Measurements from ENCODE around the gene CHST4. TPM values are rescaled to one million over a fixed set of nuclear protein-coding genes. Genes with fewer than 3 reads are reported as not detected.
A peak's percentile ranks its signal among the peaks of the same experiment; 100 is the strongest.
"Not testable (repeated sequence)": the region's sequence is repeated elsewhere in the genome, so short reads cannot be mapped to it uniquely, and the experiment has no call there.

The CHST4 gene
- total RNA-seq, 1 donor from 2014 or later = not detected

GRCh38 chr16:71532366-71532765 is 6.1 kb downstream of the CHST4 start:
- no peak for DNase-seq (ENCODE audit: low spot score)
- Mint-ChIP-seq H3K27me3 (ENCODE audit: insufficient read depth) (peaks cover 2% of the 10 kb centered on the region), H3K4me3 (no peak overlapping the region), H3K27ac (no peak overlapping the region), H3K36me3 (ENCODE audit: low read depth) (no peaks in the 10 kb centered on the region), H3K4me1 (ENCODE audit: low read depth) (no peaks in the 10 kb centered on the region), H3K9me3 (no peaks in the 10 kb centered on the region)
- intact Hi-C loops (cut with micrococcal nuclease) = no loop called here

GRCh38 chr16:71536752-71537499 is 10.7 kb downstream of the CHST4 start:
- DNase-seq (ENCODE audit: low spot score) = no peak
- Mint-ChIP-seq H3K9me3 (no peaks in the 10 kb centered on the region), H3K27ac (no peak overlapping the region), H3K27me3 (ENCODE audit: insufficient read depth) (peaks cover 6% of the 10 kb centered on the region), H3K4me1 (ENCODE audit: low read depth) (no peaks in the 10 kb centered on the region), H3K36me3 (ENCODE audit: low read depth) (no peaks in the 10 kb centered on the region), H3K4me3 (no peak overlapping the region)
- intact Hi-C loops (cut with micrococcal nuclease) = loop anchor here (1.0 kb wide), 1 partner anchor 125 kb away; no protein-coding TSS in a partner anchor

GRCh38 chr16:71537643-71538042 is 11.4 kb downstream of the CHST4 start:
- no peaks in the 10 kb centered on the region for H3K9me3 Mint-ChIP-seq
- DNase-seq (ENCODE audit: low spot score) = peak; percentile 5
- no peaks in the 10 kb centered on the region for H3K36me3 Mint-ChIP-seq (ENCODE audit: low read depth)
- peaks cover 6% of the 10 kb centered on the region for H3K27me3 Mint-ChIP-seq (ENCODE audit: insufficient read depth)
- H3K4me3 Mint-ChIP-seq = no peak overlapping the region
- H3K4me1 Mint-ChIP-seq (ENCODE audit: low read depth) = peaks cover 4% of the 10 kb centered on the region
- H3K27ac Mint-ChIP-seq = no peak overlapping the region
- intact Hi-C loops (cut with micrococcal nuclease) = loop anchor here (1.0 kb wide), 1 partner anchor 125 kb away; no protein-coding TSS in a partner anchor

GRCh38 chr16:71542377-71542776 is 16.2 kb downstream of the CHST4 start:
- Mint-ChIP-seq H3K27me3 (ENCODE audit: insufficient read depth) (peaks cover 6% of the 10 kb centered on the region), H3K36me3 (ENCODE audit: low read depth) (no peaks in the 10 kb centered on the region), H3K27ac (no peak overlapping the region), H3K4me1 (ENCODE audit: low read depth) (peaks cover 4% of the 10 kb centered on the region), H3K9me3 (no peaks in the 10 kb centered on the region), H3K4me3 (no peak overlapping the region)
- DNase-seq (ENCODE audit: low spot score) = peak; percentile 34
- intact Hi-C loops (cut with micrococcal nuclease) = no loop called here

GRCh38 chr16:71547168-71547567 is 20.9 kb downstream of the CHST4 start:
- DNase-seq (ENCODE audit: low spot score) = no peak
- intact Hi-C loops (cut with micrococcal nuclease) = no loop called here
- Mint-ChIP-seq H3K27ac (no peak overlapping the region), H3K27me3 (ENCODE audit: insufficient read depth) (peaks cover 13% of the 10 kb centered on the region), H3K4me1 (ENCODE audit: low read depth) (peaks cover 4% of the 10 kb centered on the region), H3K4me3 (no peak overlapping the region), H3K36me3 (ENCODE audit: low read depth) (no peaks in the 10 kb centered on the region), H3K9me3 (no peaks in the 10 kb centered on the region)

- no peak overlapping the region for H3K4me3 Mint-ChIP-seq
- intact Hi-C loops (cut with micrococcal nuclease) = no loop called here
Measured at GRCh38 chr16:71552698-71553503, 26.7 kb downstream of the CHST4 start.

GRCh38 chr16:71555230-71555891 is 29.1 kb downstream of the CHST4 start:
- H3K27me3 Mint-ChIP-seq (ENCODE audit: insufficient read depth) = peaks cover 16% of the 10 kb centered on the region
- no peaks in the 10 kb centered on the region for H3K9me3 Mint-ChIP-seq
- DNase-seq (ENCODE audit: low spot score) = no peak
- H3K36me3 Mint-ChIP-seq (ENCODE audit: low read depth) = no peaks in the 10 kb centered on the region
- intact Hi-C loops (cut with micrococcal nuclease) = no loop called here
- no peak overlapping the region for H3K27ac Mint-ChIP-seq
- H3K4me1 Mint-ChIP-seq (ENCODE audit: low read depth) = no peaks in the 10 kb centered on the region
- H3K4me3 Mint-ChIP-seq = no peak overlapping the region

More at GRCh38 chr16:71552698-71553503, 26.7 kb downstream of the CHST4 start:
- no peaks in the 10 kb centered on the region for H3K4me1 Mint-ChIP-seq (ENCODE audit: low read depth)
- peaks cover 15% of the 10 kb centered on the region for H3K27me3 Mint-ChIP-seq (ENCODE audit: insufficient read depth)
- H3K9me3 Mint-ChIP-seq = no peaks in the 10 kb centered on the region
- no peak overlapping the region for H3K27ac Mint-ChIP-seq
- H3K36me3 Mint-ChIP-seq (ENCODE audit: low read depth) = no peaks in the 10 kb centered on the region
- DNase-seq (ENCODE audit: low spot score) = no peak

- H3K27ac Mint-ChIP-seq = no peak overlapping the region
- H3K9me3 Mint-ChIP-seq = peaks cover 11% of the 10 kb centered on the region
- H3K27me3 Mint-ChIP-seq (ENCODE audit: insufficient read depth) = peaks cover 9% of the 10 kb centered on the region
- no peaks in the 10 kb centered on the region for H3K4me1 Mint-ChIP-seq (ENCODE audit: low read depth)
- H3K4me3 Mint-ChIP-seq = no peak overlapping the region
- H3K36me3 Mint-ChIP-seq (ENCODE audit: low read depth) = no peaks in the 10 kb centered on the region
- intact Hi-C loops (cut with micrococcal nuclease) = no loop called here
- no peak for DNase-seq (ENCODE audit: low spot score)
Measured at GRCh38 chr16:71557299-71557698, 31.1 kb downstream of the CHST4 start.

GRCh38 chr16:71557954-71558582 is 31.8 kb downstream of the CHST4 start:
- Mint-ChIP-seq H3K4me1 (ENCODE audit: low read depth) (no peaks in the 10 kb centered on the region), H3K27ac (no peak overlapping the region), H3K4me3 (no peak overlapping the region), H3K27me3 (ENCODE audit: insufficient read depth) (peaks cover 7% of the 10 kb centered on the region), H3K9me3 (peaks cover 18% of the 10 kb centered on the region), H3K36me3 (ENCODE audit: low read depth) (no peaks in the 10 kb centered on the region)
- DNase-seq (ENCODE audit: low spot score) = no peak
- intact Hi-C loops (cut with micrococcal nuclease) = no loop called here

GRCh38 chr16:71559855-71560254 is 33.6 kb downstream of the CHST4 start:
- no peak overlapping the region for H3K27ac Mint-ChIP-seq
- no peak for DNase-seq (ENCODE audit: low spot score)
- H3K4me1 Mint-ChIP-seq (ENCODE audit: low read depth) = peaks cover 5% of the 10 kb centered on the region
- intact Hi-C loops (cut with micrococcal nuclease) = loop anchor here (10.0 kb wide), 1 partner anchor 325 kb away; the partner anchor contains the start of gene ZNF821
- H3K36me3 Mint-ChIP-seq (ENCODE audit: low read depth) = no peaks in the 10 kb centered on the region
- H3K9me3 Mint-ChIP-seq = peaks cover 18% of the 10 kb centered on the region
- H3K4me3 Mint-ChIP-seq = no peak overlapping the region
- peaks cover 7% of the 10 kb centered on the region for H3K27me3 Mint-ChIP-seq (ENCODE audit: insufficient read depth)

- intact Hi-C loops (cut with micrococcal nuclease) = loop anchor here (10.0 kb wide), 1 partner anchor 323 kb away; the partner anchor contains the start of gene ZNF821
- not testable (repeated sequence) for H3K4me3 Mint-ChIP-seq; H3K36me3 Mint-ChIP-seq (ENCODE audit: low read depth); H3K27me3 Mint-ChIP-seq (ENCODE audit: insufficient read depth); H3K27ac Mint-ChIP-seq; DNase-seq (ENCODE audit: low spot score)
- peaks cover 18% of the 10 kb centered on the region for H3K4me1 Mint-ChIP-seq (ENCODE audit: low read depth)
- H3K9me3 Mint-ChIP-seq = peaks cover 18% of the 10 kb centered on the region
Measured at GRCh38 chr16:71561886-71562285, 35.7 kb downstream of the CHST4 start.

GRCh38 chr16:71562552-71562951 is 36.3 kb downstream of the CHST4 start:
- H3K9me3 Mint-ChIP-seq = peaks cover 18% of the 10 kb centered on the region
- intact Hi-C loops (cut with micrococcal nuclease) = loop anchor here (10.0 kb wide), 1 partner anchor 322 kb away; the partner anchor contains the start of gene ZNF821
- H3K27me3 Mint-ChIP-seq (ENCODE audit: insufficient read depth) = peaks cover 7% of the 10 kb centered on the region
- peaks cover 18% of the 10 kb centered on the region for H3K4me1 Mint-ChIP-seq (ENCODE audit: low read depth)
- no peak overlapping the region for H3K27ac Mint-ChIP-seq
- H3K4me3 Mint-ChIP-seq = no peak overlapping the region
- DNase-seq (ENCODE audit: low spot score) = no peak
- H3K36me3 Mint-ChIP-seq (ENCODE audit: low read depth) = no peaks in the 10 kb centered on the region
